Muscle of back (tissue), 11 donors: ENCODE data around the gene SLAMF7. TPM values are rescaled to one million over a fixed set of nuclear protein-coding genes. Genes with fewer than 3 reads are reported as not detected.
A peak's percentile ranks its signal among the peaks of the same experiment; 100 is the strongest.

ENCODE experiments used
- DNase-seq, 3 donors: peaks; one replicate each; pipeline versions ENCODE4 v3.0.0 to v3.0.0-alpha.2; 2013
- polyA plus RNA-seq, 10 donors: library from polyadenylated mRNA; unstranded; fragments of 120-200 nt; gene quantifications; one replicate each; pipeline ENCODE4 v1.2.1, GENCODE V29; 2013; ENCODE audit not compliant: insufficient read length in 10 of 10

SLAMF7 gene
- polyA plus RNA-seq, 10 donors = 0.09 to 0.84 (median 0.38) TPM

DNA sequence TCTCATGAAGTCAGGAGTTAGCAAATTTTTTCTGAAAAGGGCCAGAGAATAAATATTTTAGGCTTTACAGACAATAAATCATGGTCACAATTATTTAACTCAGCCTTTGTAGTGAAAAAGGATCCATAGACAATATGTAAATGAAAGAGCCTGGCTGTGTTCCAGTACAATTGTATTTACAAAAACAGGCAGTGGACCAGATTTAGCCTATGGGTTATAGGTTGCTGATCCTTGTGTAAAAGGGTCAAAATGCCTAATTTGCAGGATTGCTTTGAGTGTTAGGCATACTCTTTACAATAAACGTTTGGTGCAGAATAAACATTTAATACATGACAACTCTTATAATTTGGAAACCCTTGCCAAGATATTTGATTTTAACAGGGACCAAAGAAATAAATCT lies 6.5 kb downstream of the SLAMF7 start:
- DNase-seq = no peak

DNA sequence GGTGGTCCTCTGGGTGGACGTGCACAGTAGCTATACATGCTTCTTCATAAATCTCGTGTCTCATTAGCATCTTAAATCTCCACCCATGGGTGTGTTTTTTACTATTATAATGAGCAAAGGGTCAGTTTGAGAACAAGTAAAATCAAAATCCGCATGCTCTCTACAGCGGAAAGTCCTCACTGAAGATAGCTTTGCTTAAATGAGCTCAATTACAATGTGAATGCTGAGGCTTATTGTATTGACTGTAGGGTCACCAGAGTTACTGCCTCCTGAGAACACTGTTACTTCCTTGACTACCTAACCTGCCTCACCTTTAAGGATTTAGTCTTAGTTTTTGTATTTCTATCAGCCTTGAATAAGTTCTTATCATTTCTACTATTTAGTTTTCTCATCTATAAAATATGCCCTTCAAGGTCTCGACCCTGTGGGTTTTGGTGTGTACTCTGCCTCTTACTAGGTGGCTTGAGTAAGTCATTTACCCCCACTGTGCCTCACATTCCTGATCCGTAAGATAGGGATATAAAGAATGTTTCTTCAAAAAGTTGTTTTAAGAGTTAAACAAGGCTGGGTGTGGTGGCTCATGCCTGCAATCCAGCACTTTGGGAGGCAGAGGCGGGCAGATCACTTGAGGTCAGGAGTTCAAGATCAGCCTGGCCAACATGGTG lies 7.9 kb downstream of the SLAMF7 start:
- no peak for DNase-seq

DNA sequence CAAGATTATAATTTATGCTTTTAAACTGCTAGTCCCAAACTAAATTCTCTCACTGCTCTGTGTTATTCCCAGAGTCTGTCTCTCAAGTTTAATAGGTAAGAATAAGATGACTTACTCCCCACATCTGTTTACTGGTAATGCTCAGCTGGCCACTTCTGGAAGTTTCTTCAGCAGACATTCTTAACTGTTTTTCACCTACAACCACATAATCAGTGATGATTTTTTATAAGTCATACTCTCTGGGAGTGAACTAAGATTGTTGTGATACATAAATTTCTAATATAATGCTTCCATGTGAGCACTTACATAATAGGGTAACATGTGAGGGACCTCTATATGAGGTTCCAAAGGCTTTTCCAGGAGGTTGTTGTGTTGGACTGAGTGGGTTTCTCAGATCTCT lies 8.7 kb downstream of the SLAMF7 start:
- no peak for DNase-seq

DNA sequence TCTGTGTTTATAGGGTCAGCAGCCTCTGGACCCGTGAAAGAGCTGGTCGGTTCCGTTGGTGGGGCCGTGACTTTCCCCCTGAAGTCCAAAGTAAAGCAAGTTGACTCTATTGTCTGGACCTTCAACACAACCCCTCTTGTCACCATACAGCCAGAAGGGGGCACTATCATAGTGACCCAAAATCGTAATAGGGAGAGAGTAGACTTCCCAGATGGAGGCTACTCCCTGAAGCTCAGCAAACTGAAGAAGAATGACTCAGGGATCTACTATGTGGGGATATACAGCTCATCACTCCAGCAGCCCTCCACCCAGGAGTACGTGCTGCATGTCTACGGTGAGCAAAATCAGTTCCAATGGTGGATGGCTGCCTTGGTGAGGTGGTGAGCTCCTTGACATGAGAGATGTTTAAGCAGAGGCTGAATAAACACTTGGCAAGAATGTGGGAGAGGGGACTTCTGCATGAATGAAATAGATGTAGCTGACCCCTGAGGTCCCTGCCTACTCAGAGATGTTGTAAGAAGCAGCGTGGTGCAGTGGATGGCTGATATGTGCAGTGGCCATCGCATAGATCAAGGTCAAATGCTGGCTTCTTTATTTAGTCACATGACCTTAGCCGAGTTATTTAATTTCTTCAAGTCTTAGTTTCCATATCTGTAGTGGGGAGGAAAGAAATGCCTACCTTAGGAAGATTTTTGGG lies 9.3 kb downstream of the SLAMF7 start:
- DNase-seq = no peak

DNA sequence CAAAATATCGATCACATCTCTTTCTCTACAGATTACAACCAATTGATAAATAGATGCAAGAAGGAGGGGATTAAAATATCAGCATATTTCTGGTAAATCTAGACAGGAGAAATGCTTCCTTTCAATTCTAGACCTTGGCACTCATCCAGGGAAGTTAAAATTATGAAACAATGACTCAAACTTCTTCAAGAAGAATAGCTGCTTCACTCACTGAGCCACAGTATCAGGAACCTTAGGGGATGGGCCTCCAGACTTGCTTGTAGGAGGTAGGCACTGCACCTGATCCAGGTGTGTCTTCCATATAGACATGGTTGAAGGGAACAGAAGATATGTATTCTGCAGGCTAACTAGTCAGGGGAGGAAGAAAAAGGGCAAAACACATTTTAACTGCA lies 9.8 kb downstream of the SLAMF7 start:
- DNase-seq = no peak

DNA sequence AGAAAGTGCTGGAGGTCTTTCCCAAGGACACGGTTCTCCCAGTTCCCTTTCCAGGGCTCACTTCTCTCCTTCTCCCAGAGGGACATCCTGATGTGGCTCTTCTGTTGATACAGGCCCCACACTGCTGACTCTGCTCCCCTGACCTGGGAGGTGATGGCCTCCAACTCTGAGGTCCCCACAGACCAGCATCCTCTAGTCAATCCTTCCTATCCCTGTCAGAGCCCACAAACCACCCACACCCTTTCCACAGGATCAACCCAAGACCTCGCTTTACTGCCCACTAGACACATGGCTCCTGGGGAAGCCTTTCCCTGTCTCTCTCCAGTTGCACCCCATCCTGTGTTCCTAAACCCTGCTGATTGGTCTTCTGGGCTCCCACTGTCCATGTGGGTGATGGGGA lies 11.6 kb downstream of the SLAMF7 start:
- DNase-seq = no peak

DNA sequence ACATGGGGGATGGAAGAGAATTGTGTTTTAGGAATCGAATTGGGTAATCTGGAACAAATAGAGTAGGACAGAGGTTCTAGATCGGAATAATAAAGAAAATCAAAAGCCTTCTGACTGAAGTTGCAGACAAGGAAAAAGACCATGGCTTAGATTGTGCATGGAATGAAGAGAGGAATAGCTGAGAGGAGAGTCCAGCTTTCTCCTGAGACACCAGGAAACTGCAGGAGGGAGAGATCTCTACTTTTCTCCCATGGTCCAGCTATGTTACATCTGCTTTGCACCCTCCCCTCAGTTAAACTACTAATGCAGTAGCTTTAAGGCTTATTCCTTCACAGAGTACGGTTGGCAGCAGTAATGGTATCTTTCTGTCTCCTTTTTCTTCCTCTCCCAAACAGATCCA lies 13.4 kb downstream of the SLAMF7 start:
- DNase-seq = no peak

DNA sequence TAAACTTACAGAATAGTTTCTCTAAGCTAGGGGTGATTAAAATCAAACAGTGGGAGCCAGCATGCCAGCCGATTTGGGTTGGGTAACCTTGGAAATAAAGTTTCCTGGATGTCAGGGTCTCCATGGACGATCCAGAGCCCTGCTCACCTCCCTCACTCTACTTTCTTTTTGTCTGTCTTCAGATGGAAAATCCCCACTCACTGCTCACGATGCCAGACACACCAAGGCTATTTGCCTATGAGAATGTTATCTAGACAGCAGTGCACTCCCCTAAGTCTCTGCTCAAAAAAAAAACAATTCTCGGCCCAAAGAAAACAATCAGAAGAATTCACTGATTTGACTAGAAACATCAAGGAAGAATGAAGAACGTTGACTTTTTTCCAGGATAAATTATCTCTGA lies 13.9 kb downstream of the SLAMF7 start:
- DNase-seq = no peak

DNA sequence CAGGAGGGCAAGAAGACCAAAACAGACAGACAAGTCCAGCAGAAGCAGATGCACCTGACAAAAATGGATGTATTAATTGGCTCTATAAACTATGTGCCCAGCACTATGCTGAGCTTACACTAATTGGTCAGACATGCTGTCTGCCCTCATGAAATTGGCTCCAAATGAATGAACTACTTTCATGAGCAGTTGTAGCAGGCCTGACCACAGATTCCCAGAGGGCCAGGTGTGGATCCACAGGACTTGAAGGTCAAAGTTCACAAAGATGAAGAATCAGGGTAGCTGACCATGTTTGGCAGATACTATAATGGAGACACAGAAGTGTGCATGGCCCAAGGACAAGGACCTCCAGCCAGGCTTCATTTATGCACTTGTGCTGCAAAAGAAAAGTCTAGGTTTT lies 14.5 kb downstream of the SLAMF7 start:
- DNase-seq = no peak

DNA sequence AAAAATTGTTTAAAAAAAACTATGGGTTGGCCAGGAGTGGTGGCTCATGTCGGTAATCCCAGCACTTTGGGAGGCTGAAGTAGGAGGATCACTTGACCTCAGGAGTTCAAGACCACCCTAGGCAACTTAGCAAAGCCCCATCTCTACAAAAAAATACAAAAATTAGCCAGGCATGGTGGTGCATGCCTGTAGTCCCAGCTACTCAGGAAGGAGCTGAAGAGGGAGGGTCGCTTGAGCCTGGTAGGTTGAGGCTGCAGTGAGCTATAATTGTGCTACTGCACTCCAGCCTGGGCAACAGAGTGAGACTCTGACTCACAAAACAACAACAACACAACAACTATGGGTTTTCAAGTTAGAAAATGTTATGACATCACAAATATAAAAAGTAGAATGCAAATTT lies 16.4 kb downstream of the SLAMF7 start:
- DNase-seq = no peak

DNA sequence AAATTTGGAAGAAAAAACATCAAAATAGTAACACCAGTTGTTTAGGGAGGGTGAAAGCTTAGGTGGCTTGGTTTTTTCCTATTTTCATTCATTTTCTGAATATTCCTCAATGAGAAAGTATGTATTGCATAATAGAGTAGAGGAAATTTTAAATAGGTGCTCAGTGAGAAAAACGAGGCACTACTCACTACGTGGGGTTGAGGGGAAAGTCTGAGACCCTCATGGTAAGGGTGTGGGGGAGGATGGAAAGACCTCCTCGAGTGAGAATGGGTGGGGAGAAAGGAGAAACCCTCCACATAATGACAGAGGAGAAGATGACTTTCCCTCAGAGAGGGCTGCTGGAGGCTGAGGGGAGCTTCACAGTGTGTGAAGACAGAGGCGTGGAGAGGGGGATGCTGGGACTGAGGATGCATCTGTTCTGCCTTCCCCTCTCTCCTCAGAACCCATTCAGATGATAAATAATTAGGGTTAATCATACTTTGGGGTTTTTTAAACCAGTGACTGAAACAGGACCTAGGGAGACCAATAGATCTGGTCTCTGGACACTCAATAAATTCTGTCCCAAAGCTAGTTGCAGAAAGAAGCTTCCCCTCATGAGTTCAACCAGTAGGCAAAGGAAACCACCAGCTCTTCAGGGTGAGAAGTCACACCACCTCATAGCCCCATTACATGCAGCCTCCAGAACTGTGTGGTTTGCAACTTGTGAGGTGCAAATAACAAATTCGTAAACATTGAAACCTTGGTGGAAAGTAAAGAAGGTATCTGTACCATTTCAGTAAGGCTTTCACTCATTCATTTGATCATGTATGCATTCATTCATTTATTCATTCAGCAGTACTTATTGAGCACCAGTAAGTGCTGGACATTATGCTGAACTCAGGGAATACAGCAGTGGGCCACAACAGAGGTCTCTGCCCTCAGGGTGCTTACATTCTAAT lies 17.1 kb downstream of the SLAMF7 start:
- no peak for DNase-seq

DNA sequence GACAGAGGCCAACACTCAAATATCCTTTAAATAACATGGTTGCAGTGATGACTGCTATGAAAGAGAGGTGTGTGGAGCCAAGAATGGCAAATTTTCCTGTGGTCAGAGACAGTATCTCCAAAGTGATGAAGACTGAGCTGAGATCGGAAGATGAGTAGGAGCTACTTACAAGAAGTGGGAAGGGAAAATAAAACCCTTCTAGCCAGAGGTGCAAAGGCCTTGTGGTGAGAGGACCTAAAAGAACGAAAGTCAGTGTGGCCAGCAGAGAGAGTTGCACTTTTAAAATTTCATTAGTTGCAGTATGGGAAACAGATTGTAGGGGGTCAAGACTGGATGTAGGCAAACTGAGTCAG lies 17.8 kb downstream of the SLAMF7 start:
- DNase-seq = no peak

DNA sequence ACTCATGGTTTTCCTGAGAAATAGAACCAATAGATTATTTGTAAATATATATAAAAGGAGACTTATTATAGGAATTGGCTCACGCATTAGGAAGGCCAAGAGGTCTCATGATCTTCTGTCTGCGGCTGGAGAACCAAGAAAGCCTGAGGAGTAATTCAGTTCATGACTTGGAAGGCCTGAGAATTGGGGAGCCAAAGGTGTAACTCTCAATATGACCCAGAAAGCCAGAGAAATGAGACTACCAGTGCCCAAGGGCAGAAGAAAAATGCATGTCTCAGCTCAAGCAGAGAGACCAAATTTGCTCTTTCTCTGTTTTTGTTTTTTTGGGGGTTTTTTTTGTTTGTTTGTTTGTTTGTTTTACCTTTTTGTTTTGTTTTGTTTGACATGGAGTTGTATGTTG lies 19.5 kb downstream of the SLAMF7 start:
- no peak for DNase-seq

DNA sequence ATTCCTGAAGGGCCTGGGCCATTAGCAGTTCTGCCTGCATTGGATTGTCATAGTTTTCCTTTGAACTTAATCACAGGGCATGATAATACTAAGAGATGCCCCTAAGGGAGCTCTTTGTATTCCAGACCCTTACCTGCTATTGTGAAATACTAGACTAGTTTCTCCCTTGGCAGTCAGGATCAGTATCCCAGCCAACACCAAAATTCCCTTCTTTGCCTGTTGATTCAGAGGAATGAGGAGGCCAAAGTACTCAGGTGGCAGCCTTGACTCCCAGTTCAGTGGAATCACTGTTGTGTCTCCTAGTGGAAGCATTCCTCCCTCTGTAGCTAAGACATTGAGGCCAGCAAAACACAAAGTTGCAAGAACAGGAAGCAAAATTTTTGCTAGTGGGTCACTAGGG lies 20.7 kb downstream of the SLAMF7 start:
- no peak for DNase-seq

DNA sequence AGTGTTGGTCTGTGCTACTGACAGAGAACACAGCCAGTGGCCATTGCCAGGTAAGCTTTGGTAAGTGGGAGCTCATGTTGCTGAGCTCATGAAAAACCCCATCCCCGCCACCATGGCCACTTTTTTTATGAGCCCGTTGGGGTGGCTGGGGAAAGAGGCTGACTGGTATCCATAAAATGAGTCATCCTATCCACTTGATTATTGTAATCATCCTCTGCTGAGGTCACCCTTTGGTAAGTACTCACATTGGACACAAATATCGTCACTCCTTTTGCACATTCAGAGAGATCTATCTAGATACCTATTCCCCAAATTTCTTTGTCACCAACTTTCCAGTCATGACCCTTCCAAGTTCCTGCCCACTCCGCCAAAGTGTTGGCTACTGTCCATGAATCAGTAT lies 22.0 kb downstream of the SLAMF7 start:
- no peak for DNase-seq

DNA sequence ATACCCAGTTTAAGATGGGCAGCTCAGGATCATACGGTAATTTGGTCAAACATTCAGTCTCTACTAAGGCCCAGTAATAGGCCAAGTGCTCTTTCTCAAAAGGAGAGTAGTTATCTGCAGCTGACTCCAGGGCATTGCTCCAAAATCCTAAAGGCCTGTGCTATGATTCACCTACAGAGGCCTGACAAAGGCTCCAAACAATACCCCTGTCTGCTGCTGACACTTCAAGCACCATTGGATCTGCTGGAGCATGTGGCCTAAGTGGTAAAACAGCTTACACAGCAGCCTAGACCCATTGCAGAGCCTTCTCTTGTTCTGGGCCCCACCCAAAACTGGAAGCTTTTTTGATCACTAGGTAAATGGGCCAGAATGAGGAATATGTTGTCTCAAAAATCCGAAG lies 22.8 kb downstream of the SLAMF7 start:
- DNase-seq = no peak

DNA sequence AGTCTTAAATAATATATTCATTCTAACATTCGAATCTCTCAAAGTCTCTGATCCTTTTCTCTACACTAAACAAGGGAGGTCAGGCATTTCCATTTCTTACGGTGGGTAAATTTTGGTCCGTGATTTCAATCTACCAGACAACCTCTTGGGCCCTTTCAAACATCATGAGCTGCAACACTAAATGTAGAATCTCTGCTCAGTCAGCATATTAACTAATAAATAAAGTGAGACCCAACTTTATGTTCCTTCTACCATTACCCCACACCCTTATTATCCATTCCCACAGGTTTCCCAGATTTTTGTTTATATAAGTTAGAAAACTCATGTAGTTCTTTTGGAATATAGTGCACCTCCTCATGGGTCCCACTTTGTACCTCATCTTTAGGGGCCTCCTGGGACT lies 24.9 kb downstream of the SLAMF7 start:
- DNase-seq = no peak

DNA sequence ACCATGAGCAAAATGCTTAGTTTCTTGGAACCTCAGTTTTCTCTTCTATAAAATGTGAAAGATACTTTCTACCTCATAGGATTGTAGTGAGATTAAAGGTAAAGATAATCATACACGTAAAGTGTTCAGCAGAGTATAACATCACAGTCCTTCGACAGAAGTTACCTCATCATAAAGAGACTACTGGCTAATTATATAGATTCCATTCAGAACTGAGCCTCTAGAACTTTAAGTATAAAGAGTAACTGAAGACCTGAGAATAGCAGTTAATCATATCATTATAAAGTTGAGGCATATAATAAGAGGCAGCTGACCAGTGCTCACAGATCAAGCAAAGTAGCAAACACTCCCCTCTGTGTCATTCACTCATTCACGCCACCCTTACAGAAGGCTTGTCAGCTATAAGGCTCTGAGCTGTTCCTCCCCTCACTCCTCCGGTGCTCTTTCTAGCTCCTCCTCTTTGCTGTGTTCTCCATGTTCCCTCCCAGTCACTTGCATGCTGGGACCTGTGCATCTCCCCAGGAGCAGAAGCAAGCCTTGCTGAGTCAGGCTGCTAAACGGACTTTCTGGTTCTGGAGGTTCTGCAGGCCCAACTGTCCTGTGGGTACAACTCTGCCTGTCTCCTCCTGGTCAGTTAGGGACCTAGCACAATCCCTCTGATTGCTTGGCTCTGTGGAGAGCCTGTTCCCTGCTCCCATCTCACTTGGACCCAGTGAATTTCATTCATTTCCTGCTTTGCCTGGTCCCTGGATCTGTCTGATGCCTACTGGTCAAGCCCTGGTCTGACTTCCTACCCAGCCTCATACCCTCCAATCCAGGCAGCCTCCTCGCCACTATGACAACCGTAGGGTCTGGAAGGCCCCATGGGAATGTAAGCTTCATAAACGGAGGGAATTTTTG lies 28.6 kb downstream of the SLAMF7 start:
- no peak for DNase-seq

DNA sequence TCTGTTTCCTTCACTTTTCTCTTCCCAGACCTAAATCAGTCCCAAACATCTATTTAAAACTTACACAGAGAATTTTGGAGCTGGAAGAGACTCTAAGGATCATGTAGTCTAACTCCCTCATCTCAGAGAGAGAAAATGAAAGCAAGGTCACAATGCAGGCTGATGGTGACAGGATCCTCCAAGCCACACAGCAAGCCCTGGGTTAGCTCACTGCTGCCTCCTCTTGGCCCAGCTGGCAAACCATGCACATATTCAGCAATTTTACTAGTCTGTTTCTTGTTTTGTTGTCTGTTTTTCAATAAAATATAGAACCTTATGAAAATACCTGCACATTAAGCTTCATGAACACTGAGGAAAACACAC lies 29.2 kb downstream of the SLAMF7 start:
- peak in 2 of 3 donors; percentile 13 to 16 for DNase-seq

DNA sequence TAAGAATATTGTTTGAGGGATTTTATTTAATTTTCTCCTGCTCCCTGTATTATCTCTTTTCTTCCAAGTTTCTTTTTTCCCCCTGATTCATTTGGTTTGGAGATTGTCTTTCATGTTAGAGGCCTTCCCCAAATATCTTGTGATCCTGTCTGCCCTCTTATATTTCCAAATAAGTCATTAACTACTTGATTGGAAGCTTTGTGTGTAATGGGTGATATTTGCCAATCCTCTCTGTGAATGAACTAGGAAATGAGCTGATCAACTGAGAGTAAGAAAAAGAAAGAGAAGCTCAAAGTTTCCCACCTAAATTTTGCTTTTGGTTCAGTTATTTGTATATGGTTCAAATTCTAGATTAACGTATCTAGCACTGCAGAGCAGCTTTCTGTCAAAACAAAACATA lies 33.3 kb downstream of the SLAMF7 start:
- no peak for DNase-seq

DNA sequence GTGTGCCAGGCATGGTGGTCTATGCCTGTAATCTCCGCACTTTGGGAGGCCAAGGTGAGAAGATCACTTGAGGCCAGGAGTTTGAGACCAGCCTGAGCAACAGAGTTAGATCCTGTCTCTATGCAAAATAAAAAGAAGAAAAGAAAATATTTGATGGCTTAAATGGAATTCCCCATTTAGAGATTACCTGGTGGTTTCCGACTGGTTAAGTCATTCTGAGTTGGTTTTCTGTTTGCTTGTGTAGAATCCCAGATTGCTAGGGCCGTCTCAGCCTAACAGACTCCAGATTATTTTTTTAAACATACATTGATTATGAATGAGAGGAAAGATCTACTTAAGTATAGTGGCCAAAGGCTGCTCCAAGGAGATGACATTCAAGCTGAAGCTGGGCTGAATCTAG lies 34.0 kb downstream of the SLAMF7 start:
- DNase-seq = no peak
